ENCODE results near the gene SH3TC1. TPM values are rescaled to one million over a fixed set of nuclear protein-coding genes. Genes with fewer than 3 reads are reported as not detected.

The SH3TC1 gene
- total and polyA plus RNA-seq, 2 of the 8 experiments (the other 6 are each of a cell fraction or from before 2014, with no cell fraction given): 0.15 TPM; not detected in 1

DNA sequence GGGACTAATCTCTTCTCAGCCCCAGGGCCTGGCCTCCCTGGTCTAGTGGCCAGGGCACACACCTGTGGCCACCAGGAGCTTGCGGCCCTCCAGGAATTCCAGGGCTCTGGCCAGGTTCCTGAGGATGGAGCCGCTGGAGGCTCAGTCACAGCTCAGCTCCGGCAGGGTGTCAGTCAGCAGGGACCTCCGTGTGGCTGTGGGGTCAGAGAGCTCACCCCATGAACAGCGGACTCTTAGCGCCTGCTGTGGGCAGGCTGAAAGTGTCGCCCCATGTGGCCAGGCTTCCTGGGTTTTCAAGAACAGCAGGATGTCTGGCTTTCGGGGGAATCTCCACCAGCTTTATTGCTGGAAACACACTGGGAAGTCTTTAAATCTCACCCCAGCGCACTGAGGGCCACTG is 19.3 kb upstream of the SH3TC1 start (continued):
- TF ChIP-seq, protein P1, sequence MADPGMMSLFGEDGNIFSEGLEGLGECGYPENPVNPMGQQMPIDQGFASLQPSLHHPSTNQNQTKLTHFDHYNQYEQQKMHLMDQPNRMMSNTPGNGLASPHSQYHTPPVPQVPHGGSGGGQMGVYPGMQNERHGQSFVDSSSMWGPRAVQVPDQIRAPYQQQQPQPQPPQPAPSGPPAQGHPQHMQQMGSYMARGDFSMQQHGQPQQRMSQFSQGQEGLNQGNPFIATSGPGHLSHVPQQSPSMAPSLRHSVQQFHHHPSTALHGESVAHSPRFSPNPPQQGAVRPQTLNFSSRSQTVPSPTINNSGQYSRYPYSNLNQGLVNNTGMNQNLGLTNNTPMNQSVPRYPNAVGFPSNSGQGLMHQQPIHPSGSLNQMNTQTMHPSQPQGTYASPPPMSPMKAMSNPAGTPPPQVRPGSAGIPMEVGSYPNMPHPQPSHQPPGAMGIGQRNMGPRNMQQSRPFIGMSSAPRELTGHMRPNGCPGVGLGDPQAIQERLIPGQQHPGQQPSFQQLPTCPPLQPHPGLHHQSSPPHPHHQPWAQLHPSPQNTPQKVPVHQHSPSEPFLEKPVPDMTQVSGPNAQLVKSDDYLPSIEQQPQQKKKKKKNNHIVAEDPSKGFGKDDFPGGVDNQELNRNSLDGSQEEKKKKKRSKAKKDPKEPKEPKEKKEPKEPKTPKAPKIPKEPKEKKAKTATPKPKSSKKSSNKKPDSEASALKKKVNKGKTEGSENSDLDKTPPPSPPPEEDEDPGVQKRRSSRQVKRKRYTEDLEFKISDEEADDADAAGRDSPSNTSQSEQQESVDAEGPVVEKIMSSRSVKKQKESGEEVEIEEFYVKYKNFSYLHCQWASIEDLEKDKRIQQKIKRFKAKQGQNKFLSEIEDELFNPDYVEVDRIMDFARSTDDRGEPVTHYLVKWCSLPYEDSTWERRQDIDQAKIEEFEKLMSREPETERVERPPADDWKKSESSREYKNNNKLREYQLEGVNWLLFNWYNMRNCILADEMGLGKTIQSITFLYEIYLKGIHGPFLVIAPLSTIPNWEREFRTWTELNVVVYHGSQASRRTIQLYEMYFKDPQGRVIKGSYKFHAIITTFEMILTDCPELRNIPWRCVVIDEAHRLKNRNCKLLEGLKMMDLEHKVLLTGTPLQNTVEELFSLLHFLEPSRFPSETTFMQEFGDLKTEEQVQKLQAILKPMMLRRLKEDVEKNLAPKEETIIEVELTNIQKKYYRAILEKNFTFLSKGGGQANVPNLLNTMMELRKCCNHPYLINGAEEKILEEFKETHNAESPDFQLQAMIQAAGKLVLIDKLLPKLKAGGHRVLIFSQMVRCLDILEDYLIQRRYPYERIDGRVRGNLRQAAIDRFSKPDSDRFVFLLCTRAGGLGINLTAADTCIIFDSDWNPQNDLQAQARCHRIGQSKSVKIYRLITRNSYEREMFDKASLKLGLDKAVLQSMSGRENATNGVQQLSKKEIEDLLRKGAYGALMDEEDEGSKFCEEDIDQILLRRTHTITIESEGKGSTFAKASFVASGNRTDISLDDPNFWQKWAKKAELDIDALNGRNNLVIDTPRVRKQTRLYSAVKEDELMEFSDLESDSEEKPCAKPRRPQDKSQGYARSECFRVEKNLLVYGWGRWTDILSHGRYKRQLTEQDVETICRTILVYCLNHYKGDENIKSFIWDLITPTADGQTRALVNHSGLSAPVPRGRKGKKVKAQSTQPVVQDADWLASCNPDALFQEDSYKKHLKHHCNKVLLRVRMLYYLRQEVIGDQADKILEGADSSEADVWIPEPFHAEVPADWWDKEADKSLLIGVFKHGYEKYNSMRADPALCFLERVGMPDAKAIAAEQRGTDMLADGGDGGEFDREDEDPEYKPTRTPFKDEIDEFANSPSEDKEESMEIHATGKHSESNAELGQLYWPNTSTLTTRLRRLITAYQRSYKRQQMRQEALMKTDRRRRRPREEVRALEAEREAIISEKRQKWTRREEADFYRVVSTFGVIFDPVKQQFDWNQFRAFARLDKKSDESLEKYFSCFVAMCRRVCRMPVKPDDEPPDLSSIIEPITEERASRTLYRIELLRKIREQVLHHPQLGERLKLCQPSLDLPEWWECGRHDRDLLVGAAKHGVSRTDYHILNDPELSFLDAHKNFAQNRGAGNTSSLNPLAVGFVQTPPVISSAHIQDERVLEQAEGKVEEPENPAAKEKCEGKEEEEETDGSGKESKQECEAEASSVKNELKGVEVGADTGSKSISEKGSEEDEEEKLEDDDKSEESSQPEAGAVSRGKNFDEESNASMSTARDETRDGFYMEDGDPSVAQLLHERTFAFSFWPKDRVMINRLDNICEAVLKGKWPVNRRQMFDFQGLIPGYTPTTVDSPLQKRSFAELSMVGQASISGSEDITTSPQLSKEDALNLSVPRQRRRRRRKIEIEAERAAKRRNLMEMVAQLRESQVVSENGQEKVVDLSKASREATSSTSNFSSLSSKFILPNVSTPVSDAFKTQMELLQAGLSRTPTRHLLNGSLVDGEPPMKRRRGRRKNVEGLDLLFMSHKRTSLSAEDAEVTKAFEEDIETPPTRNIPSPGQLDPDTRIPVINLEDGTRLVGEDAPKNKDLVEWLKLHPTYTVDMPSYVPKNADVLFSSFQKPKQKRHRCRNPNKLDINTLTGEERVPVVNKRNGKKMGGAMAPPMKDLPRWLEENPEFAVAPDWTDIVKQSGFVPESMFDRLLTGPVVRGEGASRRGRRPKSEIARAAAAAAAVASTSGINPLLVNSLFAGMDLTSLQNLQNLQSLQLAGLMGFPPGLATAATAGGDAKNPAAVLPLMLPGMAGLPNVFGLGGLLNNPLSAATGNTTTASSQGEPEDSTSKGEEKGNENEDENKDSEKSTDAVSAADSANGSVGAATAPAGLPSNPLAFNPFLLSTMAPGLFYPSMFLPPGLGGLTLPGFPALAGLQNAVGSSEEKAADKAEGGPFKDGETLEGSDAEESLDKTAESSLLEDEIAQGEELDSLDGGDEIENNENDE (IDR thresholded peaks at IDR 0.05; ENCODE audit: insufficient replicate concordance, low read length): no peak
- TF ChIP-seq HDAC2 (IDR thresholded peaks at IDR 0.05; ENCODE audit: borderline replicate concordance in 1 of 2, low read depth in 2 of 2, low read length in 2 of 2) (no peak), SUZ12 (IDR thresholded peaks at IDR 0.05; ENCODE audit: low read length) (no peak), TCF12 (IDR thresholded peaks at IDR 0.05; ENCODE audit: low read depth, low read length) (no peak), RBBP5 (IDR thresholded peaks at IDR 0.05; ENCODE audit: borderline replicate concordance, low read depth, low read length) (no peak)
